ENCODE results near the gene CLK3. TPM values are rescaled to one million over a fixed set of nuclear protein-coding genes. Genes with fewer than 3 reads are reported as not detected.

Gene CLK3
- total and polyA plus RNA-seq, 10 of the 15 experiments (the other 5 are each of a cell fraction or from before 2014, with no cell fraction given), result 3.3 to 169 (median 66.2) TPM

- no peak overlapping the region for H3K4me3 ChIP-seq
- WGBS (ENCODE audit: insufficient coverage, insufficient replicate concordance, low lambda C conversion rate, missing lambda C conversion rate), result 0% methylated on average over 2 of the region's 2 CpGs
- in situ Hi-C loops (cut with MboI) (loop anchor here (5.0 kb wide), 2 partner anchors 139 to 314 kb away; no protein-coding TSS in a partner anchor), intact Hi-C loops (cut with micrococcal nuclease; ENCODE audit: unreplicated experiment) (loop anchor here (2.0 kb wide), 1 partner anchor 317 kb away; no protein-coding TSS in a partner anchor)
- ChIA-PET POLR2A (interaction anchor here (1.6 kb wide), 1 partner anchor 144 kb away, joined by 3 read pairs; no protein-coding TSS in a partner anchor), CTCF (interaction anchor here (0.6 to 18.9 kb wide), 28 partner anchors 8 to 334 kb away, joined by 3 to 380 read pairs (median 4); partner anchors contain the start of gene CLK3), RAD21 (ENCODE audit: unreplicated experiment) (interaction anchor here (0.6 to 5.8 kb wide), 10 partner anchors 9 to 316 kb away, joined by 3 to 77 read pairs (median 4); no protein-coding TSS in a partner anchor), SMC1A (ENCODE audit: uncharacterized antibody, unreplicated experiment) (interaction anchor here (0.5 to 8.2 kb wide), 12 partner anchors 16 to 317 kb away, joined by 3 to 116 read pairs (median 5); no protein-coding TSS in a partner anchor)
- BruUV-seq (replicated peaks), result no TSS peak
- no peak for FAIRE-seq
- no peaks in the 10 kb centered on the region for H3K79me2 ChIP-seq (ENCODE audit: control insufficient read depth, insufficient read depth, low read length)
- H3K36me3 ChIP-seq (ENCODE audit: control insufficient read depth in 2 of 2, insufficient read depth in 2 of 2, low read length in 1 of 2), result peaks cover 33 to 46% of the 10 kb centered on the region in 2 experiments
- no peak overlapping the region for H3K27ac ChIP-seq (ENCODE audit: control insufficient read depth, insufficient read depth)
- no peaks in the 10 kb centered on the region for H3K4me1 ChIP-seq (ENCODE audit: control insufficient read depth, insufficient read depth, low read length)
- no peaks in the 10 kb centered on the region; the same call in 1 of the 2 replicates for H4K20me1 ChIP-seq (ENCODE audit: control insufficient read depth, insufficient read depth)
- no peak for ATAC-seq
- no peak overlapping the region for H3K9ac ChIP-seq (ENCODE audit: control insufficient read depth, insufficient read depth, low read length)
- DNase-seq (ENCODE audit: low read depth, low spot score), result no peak
- H2AFZ ChIP-seq (ENCODE audit: control insufficient read depth, low read depth, low read length), result no peak overlapping the region
- no peaks in the 10 kb centered on the region for H3K27me3 ChIP-seq (replicated peaks in 1 of 2; ENCODE audit: control insufficient read depth in 2 of 2, insufficient read depth in 2 of 2, low read length in 1 of 2)
- TF ChIP-seq SMC3 (IDR thresholded peaks at IDR 0.05; ENCODE audit: borderline replicate concordance, low read length) (no peak), CREM (IDR thresholded peaks at IDR 0.05; ENCODE audit: low read depth) (no peak), EP300 (IDR thresholded peaks at IDR 0.05; ENCODE audit: borderline replicate concordance in 1 of 2, control insufficient read depth in 1 of 2, low read depth in 2 of 2, low read length in 2 of 2) (no peak), IRF4 (IDR thresholded peaks at IDR 0.05; ENCODE audit: low read depth, low read length) (no peak), HCFC1 (IDR thresholded peaks at IDR 0.05; ENCODE audit: low read length) (no peak), ZNF24 (IDR thresholded peaks at IDR 0.05) (no peak), NFYB (IDR thresholded peaks at IDR 0.05; ENCODE audit: insufficient read depth, low read depth, low read length) (no peak), BCLAF1 (IDR thresholded peaks at IDR 0.05) (no peak), MYC (IDR thresholded peaks at IDR 0.05; ENCODE audit: insufficient read depth, insufficient read length, insufficient replicate concordance, low read length, severe bottlenecking) (no peak), POLR2AphosphoS2 (IDR thresholded peaks at IDR 0.05; ENCODE audit: low read depth, low read length) (no peak), CEBPB (IDR thresholded peaks at IDR 0.05; ENCODE audit: borderline replicate concordance in 1 of 2, low read depth in 2 of 2, low read length in 2 of 2) (no peak), CEBPZ (IDR thresholded peaks at IDR 0.05; ENCODE audit: low read depth, low read length) (no peak), TARDBP (IDR thresholded peaks at IDR 0.05; ENCODE audit: borderline replicate concordance) (no peak)
- H3K9me3 ChIP-seq (replicated peaks; ENCODE audit: control insufficient read depth, insufficient read depth, low read length), result no peaks in the 10 kb centered on the region
- H3K4me2 ChIP-seq (ENCODE audit: control insufficient read depth, insufficient read depth), result no peak overlapping the region
Measured at GRCh38 chr15:74633781-74634180, 18.1 kb downstream of the CLK3 start.
